WERI-Rb-1 (cell line): Measurements from ENCODE around the gene LRRC56.

Experiments
- DNase-seq: peaks from one replicate; pipeline ENCODE4 v3.0.0-alpha.2; 2020
- H3K27ac ChIP-seq: fragments of 250-450 bp; sonication (Bioruptor Pico); 2 replicates; pipeline ENCODE4 v1.5.1; 2020; ENCODE audit warnings: mild to moderate bottlenecking, moderate library complexity
- H3K27me3 ChIP-seq: fragments of 250-450 bp; sonication (Bioruptor Pico); 2 replicates; pipeline ENCODE4 v1.5.1; 2021; ENCODE audit warnings: mild to moderate bottlenecking, low read depth, moderate library complexity; ENCODE audit not compliant: insufficient read depth, severe bottlenecking
- H3K36me3 ChIP-seq: fragments of 250-450 bp; sonication (Bioruptor Pico); 2 replicates; pipeline ENCODE4 v1.5.1; 2020; ENCODE audit warnings: mild to moderate bottlenecking, moderate library complexity
- H3K4me3 ChIP-seq: 2 replicates; pipeline ENCODE4 v1.5.1; 2011; ENCODE audit warnings: low read depth, mild to moderate bottlenecking, control low read depth, low read length
- H3K9me3 ChIP-seq: fragments of 250-450 bp; sonication (Bioruptor Pico); 2 replicates; pipeline ENCODE4 v1.5.1; 2021; ENCODE audit warnings: mild to moderate bottlenecking, moderate library complexity; ENCODE audit not compliant: severe bottlenecking
- CTCF ChIP-seq: IDR thresholded peaks from 2 replicates; pipeline ENCODE4 v1.5.1; 2011; ENCODE audit warnings: low read depth, mild to moderate bottlenecking, control low read depth, inconsistent platforms, low read length

The LRRC56 gene

DNA sequence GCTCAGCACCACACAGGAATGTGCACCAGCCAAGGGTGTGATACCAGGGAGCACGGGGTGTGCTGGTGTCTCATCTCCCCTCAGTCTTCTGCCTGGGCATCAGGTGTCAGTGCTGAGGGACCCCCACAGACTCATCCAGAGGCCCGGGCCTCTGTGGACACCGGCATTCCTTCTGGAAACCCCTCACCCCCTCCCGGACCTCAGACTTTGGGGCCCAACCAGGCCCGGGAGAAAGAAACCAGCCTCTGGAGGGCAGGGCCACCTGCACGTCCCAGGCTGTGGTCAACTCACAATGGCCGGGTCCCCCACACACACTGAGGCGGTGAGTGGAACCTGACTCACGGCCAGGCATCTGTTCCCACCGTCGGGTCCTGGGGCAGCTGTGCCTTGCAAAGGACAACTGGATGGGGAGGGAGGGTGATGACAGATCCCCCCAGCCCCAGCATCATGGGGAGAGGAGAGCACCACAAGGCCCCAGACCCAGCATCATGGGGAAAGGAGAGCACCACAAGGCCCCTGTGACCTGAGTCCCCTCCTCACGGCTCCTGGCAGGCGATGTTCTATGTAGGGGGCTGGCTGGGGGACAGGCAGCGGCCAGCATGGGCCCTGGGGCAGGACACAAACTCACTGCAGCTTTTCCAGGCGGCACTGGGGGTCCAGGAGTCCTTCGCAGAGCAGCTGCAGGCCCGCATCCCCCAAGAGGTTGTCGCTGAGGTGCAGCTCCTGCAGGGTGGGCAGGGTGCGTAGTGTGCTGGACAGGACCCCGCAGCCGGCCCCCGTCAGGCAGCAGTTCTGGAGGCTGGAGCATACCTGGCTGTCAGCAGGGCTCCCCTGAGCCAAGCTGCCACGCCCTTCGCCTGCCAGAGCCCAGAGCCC is 37.9 kb upstream of the LRRC56 start:
- DNase-seq, result no peak
- Histone ChIP-seq H3K27me3 (no peaks in the 10 kb centered on the region), H3K9me3 (no peaks in the 10 kb centered on the region), H3K4me3 (no peak overlapping the region), H3K27ac (no peak overlapping the region), H3K36me3 (peaks cover 69% of the 10 kb centered on the region)
- TF ChIP-seq CTCF, result no peak

DNA sequence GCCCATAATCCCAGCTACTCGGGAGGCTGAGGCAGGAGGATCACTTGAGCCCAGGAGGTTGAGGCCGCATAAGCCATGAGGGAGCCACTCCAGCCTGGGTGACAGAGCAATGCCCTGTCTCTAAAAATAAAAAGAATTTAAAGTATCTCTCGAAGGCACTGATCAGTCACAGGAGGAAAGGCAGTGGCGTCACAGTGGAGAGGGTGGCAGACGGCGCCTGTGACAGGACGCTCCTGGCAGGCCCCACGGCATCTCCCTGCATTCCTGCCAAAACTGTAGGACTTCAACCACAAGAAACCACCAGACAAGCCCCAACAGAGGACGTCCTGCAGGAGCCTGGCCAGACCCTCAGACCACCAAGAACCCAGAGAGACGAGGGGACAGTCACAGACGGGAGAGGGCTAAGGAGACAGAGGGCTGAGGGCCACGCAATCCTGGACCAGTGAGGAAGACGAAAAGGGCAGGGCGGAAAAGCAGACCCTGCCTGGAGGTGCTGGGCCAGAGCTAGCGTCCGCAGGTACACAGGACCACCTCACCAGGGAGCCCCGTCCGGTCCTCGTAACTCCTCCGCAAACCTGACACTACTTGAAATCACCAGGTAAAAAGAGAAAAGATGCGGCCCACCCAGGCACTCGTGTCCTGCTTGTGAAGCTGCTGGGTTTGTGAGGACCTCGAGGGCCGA is 36.2 kb upstream of the LRRC56 start:
- Histone ChIP-seq H3K9me3 (no peaks in the 10 kb centered on the region), H3K36me3 (peaks cover 52% of the 10 kb centered on the region), H3K4me3 (no peak overlapping the region), H3K27ac (no peak overlapping the region), H3K27me3 (no peaks in the 10 kb centered on the region)
- DNase-seq, result no peak
- no peak for TF ChIP-seq CTCF

GRCh38 chr11:501683-502287 is 35.5 kb upstream of the LRRC56 start:
- Histone ChIP-seq H3K36me3 (peaks cover 46% of the 10 kb centered on the region), H3K27ac (no peak overlapping the region), H3K4me3 (no peak overlapping the region), H3K9me3 (no peaks in the 10 kb centered on the region), H3K27me3 (no peaks in the 10 kb centered on the region)
- TF ChIP-seq CTCF, result no peak
- no peak for DNase-seq

DNA sequence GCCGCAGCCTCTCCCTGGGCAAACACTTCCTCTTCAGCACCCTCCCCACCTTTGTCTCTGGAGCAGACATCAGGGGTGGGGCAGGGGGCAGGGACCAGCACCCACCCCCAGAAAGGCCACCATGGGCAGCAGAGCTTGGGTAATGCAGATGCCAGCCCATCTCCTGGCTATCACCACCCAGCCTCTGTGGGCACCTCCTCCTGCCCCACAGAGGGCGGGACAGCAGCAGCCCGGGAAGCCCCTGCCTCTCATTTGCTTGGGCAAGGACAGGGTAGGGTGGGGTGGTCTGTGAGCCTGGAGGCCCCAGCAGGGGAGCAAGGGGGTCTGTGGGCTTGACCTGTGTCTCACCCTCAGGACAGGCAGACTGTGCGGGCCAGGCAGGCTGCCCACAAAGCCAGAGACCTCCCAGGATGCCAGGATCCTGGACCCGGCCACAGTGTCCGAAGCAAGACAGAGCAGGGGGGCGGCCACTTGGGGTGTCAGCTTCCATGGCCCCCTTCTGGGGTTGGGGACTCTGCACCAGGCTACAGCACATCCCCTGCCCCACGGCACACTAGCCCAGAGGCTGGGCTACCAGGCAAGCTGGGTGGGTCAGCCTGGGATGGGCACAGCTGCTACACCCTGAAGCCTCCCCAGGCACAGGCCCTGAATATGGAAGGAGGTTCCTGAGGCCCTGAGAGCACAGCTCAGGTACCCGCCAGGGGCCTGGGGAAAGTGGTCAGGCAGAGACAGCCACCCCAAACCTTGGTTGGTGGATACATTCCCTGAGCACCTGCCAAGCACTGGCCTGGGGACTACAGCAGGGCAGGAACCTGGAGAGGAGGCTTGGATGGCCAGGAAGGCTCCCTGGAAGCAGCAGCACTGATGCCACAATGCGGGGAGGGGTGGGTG is 34.8 kb upstream of the LRRC56 start:
- Histone ChIP-seq H3K36me3 (peaks cover 43% of the 10 kb centered on the region), H3K27ac (no peak overlapping the region), H3K27me3 (no peaks in the 10 kb centered on the region), H3K9me3 (no peaks in the 10 kb centered on the region), H3K4me3 (no peak overlapping the region)
- DNase-seq, result no peak
- no peak for TF ChIP-seq CTCF

DNA sequence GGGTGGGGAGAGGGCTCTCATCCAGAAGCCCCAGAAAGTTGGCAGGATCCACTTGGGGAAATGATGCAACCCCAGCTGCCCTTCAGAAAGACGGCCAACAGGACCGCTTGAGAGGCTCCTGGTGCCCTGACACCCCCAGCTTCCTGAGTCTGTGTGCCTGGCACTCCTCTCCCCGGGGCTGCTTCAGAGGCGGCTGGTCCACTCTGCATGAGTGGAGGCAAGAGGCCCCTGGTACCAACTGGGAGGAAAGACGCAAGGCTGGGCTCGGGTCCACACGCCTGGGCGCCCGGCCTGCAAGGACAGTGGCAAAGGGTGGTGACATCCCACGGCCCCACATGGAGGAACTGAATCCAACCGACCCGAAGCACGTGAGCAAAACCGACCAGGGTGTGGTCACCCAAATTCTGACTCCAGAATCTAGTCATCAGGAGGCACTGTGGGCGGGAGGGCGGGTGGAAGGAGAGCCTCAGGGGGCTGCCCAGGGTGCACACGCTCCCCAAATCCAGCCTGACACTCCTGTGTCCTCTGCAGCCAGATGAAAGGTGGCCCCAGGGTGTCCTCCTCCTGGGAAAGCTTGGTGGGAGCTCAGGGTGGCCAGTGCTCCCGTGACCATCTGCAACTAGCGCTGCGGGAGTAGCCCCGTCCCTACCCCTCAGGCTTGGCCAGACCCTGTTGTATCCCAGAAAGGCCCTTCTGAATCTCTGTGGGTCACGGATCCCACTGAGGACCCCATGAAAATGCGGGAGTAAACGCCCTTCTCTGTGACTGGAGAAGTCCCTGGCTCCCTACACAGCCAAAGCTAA is 33.9 kb upstream of the LRRC56 start:
- H3K4me3 ChIP-seq, result no peak overlapping the region
- no peaks in the 10 kb centered on the region for H3K9me3 ChIP-seq
- no peak for TF ChIP-seq CTCF
- H3K27ac ChIP-seq, result no peak overlapping the region
- peaks cover 42% of the 10 kb centered on the region for H3K36me3 ChIP-seq
- no peak for DNase-seq
- H3K27me3 ChIP-seq, result no peaks in the 10 kb centered on the region
